Measurements from ENCODE around the gene KCNK15.

DNA sequence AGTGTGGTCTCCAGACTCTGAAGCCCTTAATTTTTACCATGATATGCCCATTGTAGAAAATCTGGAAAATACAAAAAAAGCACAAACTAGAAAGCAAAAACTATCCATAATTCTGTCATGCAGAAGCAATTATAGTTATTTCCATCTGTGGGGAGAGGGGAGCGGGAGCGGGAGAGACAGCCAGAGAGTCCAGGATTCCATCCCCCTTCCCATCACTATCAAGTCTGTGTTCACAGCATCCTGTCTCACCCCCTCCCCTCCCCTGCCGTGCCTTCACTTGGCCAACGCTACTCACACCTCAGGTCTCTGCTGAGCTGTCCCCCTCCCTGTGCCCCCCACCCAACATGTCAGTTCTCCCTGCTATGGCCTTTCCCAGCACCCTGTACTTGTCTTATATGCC, 50.2 kb downstream of the KCNK15 start:
- TF ChIP-seq, protein P1, sequence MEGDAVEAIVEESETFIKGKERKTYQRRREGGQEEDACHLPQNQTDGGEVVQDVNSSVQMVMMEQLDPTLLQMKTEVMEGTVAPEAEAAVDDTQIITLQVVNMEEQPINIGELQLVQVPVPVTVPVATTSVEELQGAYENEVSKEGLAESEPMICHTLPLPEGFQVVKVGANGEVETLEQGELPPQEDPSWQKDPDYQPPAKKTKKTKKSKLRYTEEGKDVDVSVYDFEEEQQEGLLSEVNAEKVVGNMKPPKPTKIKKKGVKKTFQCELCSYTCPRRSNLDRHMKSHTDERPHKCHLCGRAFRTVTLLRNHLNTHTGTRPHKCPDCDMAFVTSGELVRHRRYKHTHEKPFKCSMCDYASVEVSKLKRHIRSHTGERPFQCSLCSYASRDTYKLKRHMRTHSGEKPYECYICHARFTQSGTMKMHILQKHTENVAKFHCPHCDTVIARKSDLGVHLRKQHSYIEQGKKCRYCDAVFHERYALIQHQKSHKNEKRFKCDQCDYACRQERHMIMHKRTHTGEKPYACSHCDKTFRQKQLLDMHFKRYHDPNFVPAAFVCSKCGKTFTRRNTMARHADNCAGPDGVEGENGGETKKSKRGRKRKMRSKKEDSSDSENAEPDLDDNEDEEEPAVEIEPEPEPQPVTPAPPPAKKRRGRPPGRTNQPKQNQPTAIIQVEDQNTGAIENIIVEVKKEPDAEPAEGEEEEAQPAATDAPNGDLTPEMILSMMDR (IDR thresholded peaks at IDR 0.05; ENCODE audit: low read length), result no peak
- no peak for TF ChIP-seq EZH2 (IDR thresholded peaks at IDR 0.05; ENCODE audit: borderline replicate concordance, low read length)

Data from OCI-LY1 (cell line).